Glomerular endothelial cell (primary cell): ENCODE measurements around the gene AJAP1. TPM values are rescaled to one million over a fixed set of nuclear protein-coding genes. Genes with fewer than 3 reads are reported as not detected.
"Not testable (repeated sequence)": the region's sequence is repeated elsewhere in the genome, so short reads cannot be mapped to it uniquely, and the experiment has no call there.

Experiments
- DNase-seq: peaks from one replicate; pipeline ENCODE4 v3.0.0-alpha.2; 2011; ENCODE audit warnings: low read depth, low spot score; ENCODE audit errors: extremely low read depth
- total RNA-seq: library from RNA; depleted of rRNA; stranded (reverse); fragments of >200 nt; gene quantifications from 2 replicates; pipeline ENCODE4 v1.2.3, GENCODE V29; 2015

Gene AJAP1
- total RNA-seq = 0.06 and 1.5 TPM in 2 replicates

DNA sequence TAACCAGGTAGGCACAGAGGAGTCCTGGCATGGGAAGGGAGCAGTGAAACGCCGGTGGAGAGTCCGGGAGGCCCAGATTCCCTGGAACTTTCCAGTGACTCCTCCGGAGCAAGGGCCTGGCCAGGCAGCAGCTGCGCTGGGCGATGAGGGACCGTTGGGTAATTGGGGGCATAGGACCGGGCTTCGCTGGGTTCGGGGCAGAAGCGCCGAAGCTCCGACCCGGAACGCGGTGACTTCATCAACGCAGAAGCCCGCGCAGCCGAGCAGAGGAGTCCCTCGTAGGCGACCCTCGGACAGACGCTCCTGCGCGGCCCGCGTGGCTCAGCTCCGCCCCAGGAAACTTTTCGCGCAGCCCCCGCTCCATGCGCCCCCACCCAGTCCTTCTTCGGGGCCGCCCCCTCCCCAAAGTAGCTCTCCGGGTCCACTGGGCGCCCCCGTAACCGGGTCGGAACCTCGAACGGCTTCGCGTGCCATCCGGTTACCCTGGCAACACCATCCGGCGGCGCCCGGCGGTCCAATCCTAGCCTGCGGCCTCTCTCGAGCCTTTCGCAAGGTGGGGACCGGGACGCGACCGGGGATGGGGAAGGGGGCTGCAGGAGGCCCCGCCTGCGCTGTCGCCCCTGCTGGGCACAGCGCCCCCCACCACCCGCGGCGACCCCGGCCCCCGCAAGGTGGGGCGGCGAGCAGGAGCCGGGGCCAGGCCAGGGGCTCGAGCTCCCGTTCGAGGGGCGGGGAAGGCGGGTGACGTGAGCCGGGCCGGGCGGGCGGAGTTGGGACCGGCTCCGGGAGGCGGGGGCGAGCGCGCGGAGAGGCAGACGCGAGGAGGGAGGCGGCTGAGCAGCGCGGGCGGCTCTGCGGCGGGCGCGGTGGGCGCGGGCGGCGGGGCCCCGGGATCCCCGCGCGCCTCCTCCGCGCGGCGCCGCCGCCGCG, at the start of gene AJAP1:
AJAP1 (plus strand) TSS at position 814 of the 930 bp plus-strand sequence. CDS start 817 bp downstream, outside the sequence.
- DNase-seq = no peak

DNA sequence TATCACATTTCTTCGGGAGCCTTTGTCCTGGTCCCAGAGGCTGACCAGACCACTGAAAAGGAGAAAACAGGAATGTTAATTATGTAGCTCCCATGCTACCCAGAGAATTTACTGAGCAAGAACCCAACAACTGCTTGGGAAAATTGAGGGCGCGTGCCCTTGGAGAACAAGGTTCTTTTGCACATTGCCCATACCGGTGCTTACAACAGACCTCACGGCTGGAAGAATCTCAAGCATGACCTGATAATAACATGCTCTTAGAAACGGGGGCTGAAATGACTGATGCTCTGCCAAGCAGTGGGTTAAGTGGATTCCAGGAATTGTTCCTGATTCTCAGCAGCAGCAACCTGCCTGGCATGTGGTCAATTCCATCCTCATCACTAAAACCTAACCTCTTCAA, 49.3 kb upstream of the AJAP1 start:
- no peak for DNase-seq

DNA sequence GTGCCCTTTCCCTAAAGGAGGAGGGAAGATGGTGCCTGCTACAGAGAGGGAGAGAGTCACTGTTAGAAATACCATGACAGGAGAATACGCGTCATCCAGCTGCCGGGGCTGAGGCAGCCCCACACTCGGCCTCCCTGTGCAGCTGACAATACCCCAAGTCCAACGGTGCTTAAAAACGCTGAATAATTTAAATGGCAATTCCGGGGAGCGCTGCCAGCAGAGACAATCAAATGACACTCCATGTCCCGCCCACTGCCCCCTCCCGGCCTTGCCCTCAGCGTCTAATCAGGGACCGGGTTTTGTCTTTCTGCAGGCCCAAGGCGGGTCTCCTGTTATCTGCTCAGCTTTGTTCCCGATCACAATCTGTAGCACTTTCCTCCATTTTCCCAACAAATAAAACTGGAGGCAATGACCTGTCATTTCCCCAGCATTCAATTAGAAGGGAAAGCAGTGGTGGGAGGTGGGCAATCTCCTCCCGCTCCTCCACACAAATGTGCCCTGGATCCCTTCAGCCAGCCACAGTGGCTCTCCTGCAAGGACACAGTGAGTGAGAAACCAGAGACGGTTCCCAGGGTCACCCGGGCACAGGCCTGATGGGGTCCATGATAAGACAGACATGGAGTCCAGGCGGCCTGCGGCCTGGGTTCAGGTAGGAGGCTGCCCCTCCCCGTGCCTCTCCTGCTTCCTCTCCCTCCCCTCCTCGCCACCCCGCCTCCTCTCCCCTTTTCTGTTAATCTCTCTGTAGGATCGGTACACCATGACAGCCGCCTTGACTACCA, 42.7 kb upstream of the AJAP1 start:
- no peak for DNase-seq

DNA sequence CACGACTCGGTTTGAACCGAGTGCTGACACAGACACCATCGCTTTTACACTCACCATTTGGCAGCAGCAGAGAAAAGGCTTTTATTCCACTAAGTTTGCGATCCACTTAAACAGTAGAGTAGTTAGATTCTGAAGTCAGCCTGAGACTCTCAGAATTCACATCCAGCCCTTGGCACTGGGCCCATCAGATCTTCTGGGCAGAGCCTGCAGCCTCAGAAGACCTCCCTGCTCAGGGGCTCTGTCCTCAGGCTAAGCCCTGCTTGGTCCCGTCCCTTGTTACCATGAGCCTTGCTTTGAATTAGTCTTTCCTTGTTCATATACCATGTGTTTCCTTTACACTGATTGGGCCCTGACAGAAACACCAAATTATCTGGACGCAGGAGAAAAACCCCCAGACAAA, 41.4 kb upstream of the AJAP1 start:
- DNase-seq = no peak

DNA sequence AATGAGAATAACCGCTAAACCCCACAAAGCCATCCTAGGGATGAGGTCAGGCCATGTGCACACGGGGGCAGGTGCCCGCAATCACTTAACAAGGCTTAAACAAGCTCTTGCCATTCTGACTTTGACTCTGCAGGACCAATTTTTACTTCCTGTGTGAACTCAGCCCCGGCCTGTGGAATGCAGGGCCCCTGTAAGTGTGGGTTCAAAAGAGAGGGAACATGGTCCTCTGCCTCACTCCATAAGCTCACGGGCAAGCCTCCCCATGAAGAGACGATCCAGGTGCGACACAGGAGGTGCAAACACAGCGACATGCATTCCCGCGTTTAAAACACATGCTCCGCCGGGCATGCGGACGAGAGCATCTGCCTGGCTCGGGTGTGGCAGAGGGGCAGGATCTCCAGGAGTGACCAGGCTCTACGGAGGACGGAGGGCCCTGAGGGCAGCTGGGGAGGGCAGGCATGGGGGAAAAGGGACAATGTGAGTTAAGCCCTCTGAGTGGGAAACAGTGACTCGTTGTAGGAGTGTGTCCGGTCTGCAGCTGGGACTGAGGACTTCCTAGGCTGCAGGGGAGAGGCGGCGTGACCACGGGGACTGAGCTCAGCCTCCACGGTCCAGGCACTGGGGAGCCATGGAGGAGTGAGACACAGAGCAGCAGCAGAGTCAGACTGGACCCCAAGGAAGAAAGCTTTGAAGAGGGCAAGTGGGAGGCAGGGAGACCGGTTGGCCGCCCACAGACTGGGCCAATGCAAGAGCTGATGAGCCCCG, 40.6 kb upstream of the AJAP1 start:
- DNase-seq = no peak

- no peak for DNase-seq
Measured at GRCh38 chr1:4614371-4615137, 39.9 kb upstream of the AJAP1 start.

GRCh38 chr1:4615138-4615470, 39.3 kb upstream of the AJAP1 start:
- no peak for DNase-seq

DNA sequence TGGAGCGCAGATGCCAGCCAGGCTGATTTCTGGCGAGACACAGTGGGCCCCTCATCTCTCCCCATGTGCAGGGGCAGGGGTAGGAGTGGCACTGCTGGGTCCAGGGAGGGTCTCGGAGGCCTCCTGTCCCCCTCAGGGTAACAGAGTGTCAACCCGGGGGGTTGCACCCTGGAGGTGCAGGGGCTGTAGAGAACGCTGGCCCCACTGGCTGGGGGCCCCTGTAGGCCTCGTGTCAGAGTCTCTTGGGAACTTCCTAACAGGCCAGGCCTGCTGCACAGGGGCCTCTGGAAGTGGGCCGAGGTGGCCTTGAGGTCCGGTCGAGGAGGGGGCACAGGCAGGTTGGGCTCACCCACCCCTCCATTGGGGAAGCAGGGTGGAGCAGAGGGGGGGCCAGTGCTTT, 38.9 kb upstream of the AJAP1 start:
- DNase-seq = no peak

DNA sequence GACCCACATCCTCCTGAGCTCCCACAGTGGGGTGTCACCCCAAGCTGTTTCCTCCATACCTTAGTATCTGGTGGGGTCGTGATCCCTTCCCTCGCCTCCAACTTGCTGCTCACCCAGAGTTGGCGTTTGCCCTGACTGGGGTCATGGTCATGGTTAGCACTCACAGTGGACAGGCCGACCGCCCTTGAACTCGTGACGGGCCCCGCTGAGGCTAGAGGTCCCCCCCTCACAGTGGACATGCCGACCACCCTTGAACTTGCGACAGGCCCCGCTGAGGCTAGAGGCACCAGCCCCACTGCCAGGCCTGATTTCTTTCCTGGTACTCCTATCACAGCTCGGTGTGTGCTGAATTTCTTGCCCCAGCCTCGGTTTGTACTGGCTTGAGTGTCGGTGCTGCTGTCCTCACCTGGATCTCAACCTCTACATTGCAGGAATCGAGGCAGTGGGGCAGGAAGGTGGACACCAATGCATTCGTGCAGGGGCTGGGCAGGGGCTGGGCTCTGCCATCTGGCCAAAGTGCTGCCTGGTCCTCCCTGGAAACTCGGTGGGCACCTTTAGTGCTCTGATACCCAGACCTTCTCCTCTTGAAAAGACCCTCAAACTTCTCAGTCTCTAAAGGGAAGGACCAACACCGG, 37.5 kb upstream of the AJAP1 start:
- no peak for DNase-seq

GRCh38 chr1:4617506-4617905, 36.9 kb upstream of the AJAP1 start:
- no peak for DNase-seq

GRCh38 chr1:4618827-4619226, 35.6 kb upstream of the AJAP1 start:
- DNase-seq = not testable (repeated sequence)

GRCh38 chr1:4621646-4622045, 32.8 kb upstream of the AJAP1 start:
- no peak for DNase-seq

DNA sequence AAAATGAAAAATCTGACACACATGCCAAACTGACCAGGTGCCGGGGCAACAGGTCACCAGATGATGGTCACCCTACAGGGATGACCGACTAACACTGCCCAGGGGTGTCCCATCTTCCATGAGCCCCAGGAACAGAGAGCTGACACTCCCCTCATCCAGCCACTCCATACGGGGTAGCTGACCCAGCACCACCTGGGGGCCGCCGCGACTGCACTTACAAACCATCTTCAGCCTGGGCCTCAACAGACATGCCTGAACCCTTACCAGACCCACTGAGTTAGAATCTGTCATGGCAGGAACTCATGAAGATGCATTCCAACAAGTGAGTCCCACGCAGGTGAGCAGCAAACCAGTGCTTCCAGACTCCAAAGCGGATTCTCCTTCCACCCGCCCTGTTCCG, 31.6 kb upstream of the AJAP1 start:
- no peak for DNase-seq

DNA sequence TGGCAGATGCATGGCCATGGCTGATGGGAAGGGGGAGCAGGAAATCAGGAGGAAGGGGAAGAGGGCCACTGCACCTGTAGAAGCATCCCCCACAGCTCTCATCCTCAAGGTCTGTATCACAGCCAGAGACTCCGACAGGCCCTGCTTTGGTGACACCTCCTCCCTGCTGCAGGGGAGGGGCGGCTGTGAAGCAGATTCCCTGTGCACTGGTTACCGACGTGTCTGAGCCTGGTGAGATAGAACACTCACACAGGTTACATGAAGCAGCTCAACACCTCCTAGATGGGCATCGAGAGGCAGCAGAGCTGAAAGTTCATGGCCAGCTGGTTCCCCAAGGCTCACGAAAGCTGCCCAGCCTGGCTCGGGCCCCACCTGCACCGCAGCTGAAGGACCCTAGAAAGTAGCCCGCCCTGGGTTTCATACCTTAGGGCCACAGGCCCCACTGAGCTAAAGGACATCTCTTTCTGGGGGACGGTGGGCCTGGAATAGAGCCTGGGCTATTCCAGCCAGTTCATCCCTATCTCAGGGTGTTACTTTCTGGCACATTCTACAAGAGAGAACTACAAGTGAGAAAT, 30.2 kb upstream of the AJAP1 start:
- no peak for DNase-seq

GRCh38 chr1:4624801-4625200, 29.6 kb upstream of the AJAP1 start:
- DNase-seq = no peak

GRCh38 chr1:4626061-4626460, 28.3 kb upstream of the AJAP1 start:
- no peak for DNase-seq

- no peak for DNase-seq
Measured at GRCh38 chr1:4626560-4627319, 27.7 kb upstream of the AJAP1 start.

DNA sequence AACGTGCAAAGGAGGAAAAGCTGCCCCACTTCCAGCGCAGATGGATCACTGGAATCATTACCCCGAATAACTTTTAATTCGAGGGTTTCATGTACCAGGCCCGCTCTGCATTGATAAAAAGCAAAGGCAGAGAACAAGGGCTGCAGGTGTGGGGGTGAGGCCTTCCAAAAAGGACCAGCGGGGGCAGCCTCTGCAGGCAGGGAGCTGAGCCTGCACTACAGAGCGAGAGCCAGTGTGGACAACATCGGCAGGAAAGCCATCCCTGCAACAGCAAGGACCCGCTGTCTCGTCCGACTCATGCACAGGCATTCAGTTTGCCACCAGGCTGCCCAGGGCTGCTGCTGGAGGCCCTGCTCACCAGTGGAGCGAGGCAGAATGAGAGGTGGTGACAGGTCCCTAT, 27.1 kb upstream of the AJAP1 start:
- no peak for DNase-seq

- no peak for DNase-seq
Measured at GRCh38 chr1:4628992-4629391, 25.4 kb upstream of the AJAP1 start.
